NCI-H1694 treated with DMSO at 0.1 percent for 48 hours (cell line): ENCODE results near the gene CELF4.

Source experiments
- DNase-seq: peaks from one replicate; lab custom pipeline; 2025; lab: John Stamatoyannopoulos, UW

The CELF4 gene

DNA sequence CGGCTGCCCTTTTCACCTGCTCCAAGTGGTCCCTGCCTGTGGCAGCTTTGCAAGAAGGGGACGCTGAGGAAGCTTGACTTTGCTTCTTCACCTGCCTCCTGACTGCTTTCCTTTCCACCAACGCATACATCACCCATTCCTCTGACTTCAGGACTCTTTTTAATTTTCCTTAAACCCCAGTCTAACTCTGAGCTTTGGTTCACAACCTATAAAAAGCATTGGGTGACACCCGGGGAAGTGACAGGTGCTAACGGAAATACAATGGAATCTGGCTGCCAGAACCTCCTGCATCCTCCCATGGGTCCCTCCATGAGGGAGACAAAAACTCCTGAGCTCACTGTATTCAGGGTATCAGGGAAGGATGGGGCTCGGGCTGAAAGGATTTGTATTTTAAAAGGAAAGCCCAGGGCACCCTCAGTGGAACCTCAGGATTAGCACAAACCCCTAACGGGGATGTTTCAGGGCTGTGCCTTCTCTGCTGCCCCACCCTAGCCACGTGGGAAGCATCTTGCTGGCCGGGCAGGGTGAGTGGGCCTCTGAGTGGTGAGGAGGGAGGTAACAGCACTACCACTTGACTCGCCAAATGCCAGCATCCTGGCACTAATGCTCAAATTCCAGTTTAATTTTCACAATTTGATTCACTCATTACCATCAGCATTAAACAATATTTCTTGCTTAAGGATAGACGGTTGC lies 284.8 kb downstream of the CELF4 start:
- no peak for DNase-seq

DNA sequence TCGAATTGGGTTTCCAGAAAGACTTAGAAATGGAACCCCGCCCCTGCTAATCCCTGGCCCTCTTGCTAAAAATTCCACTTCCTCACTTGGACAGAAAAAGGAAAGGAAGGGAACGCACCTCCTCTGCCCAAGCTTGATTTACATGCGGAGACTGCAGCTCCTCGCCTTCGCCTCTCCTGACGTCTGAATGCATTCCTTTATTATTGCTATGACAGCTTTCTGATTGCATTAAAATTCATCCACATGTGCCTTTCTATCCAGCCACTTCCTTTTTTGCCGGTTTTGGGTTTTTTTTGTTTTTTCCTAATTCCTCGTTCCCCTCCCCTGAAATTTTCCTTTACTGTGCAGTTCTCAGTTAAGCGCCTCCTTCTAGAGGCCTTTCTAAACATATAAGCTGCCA lies 287.8 kb downstream of the CELF4 start:
- no peak for DNase-seq

DNA sequence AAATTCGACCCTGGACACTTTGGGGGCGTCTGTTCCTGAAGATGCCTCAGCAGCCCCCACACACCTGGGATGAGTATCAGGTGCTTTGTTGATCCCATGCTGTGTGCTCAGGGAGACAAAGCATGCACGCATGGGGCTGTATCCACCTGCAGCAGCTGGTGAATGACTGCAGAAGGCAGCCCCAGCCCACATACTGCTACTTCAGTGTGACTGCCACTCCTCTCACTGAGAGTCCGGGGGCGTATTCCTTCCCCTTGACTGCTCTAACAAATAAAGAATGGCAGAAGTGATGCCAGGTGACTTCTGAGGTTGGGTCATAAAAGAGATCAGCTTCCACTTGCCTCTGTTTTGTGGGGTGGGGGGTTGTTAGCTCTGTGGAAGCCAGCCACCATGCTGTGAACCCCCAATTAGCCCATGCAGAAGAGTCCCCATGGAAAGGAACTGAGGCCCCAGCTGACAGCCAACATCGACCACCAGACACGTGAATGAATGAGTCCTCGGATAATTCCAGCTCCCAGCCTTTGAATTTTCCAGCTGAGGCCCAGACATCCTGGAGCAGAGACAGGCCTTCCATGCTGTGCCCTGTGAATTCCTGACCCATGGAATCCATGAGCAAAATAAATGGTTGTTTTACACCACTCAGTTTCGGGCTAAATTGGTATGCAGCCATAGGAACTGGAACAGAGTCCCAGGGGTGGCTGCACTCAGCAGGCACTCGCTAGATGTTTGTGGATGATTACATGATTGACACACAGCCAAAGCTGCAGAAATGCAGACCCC lies 289.3 kb downstream of the CELF4 start:
- no peak for DNase-seq

DNA sequence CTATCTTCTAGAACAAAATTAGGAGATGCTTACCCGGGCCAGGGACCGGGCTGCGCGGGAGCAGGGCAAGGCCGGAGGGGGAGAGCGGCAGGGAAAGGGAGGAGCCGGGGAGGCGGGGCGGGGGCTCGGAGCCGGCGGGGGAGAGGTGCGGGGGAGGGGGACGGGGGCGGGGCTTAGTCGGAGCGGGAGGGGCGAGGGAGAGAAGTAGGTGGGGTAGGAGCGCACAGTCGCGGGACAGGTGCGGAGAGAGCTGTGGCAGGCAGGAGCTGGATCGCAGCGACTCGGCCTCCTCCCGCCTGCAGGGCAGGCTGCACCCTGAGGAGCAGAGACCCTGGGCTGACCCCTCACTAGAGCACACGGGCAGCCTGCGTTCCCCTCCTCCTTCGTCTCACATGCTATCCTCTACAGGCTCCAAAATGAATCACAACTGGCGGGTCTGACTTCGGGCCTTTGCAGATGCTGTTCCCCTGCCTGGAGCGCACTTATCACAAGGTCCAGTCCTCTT lies 290.3 kb downstream of the CELF4 start:
- no peak for DNase-seq

DNA sequence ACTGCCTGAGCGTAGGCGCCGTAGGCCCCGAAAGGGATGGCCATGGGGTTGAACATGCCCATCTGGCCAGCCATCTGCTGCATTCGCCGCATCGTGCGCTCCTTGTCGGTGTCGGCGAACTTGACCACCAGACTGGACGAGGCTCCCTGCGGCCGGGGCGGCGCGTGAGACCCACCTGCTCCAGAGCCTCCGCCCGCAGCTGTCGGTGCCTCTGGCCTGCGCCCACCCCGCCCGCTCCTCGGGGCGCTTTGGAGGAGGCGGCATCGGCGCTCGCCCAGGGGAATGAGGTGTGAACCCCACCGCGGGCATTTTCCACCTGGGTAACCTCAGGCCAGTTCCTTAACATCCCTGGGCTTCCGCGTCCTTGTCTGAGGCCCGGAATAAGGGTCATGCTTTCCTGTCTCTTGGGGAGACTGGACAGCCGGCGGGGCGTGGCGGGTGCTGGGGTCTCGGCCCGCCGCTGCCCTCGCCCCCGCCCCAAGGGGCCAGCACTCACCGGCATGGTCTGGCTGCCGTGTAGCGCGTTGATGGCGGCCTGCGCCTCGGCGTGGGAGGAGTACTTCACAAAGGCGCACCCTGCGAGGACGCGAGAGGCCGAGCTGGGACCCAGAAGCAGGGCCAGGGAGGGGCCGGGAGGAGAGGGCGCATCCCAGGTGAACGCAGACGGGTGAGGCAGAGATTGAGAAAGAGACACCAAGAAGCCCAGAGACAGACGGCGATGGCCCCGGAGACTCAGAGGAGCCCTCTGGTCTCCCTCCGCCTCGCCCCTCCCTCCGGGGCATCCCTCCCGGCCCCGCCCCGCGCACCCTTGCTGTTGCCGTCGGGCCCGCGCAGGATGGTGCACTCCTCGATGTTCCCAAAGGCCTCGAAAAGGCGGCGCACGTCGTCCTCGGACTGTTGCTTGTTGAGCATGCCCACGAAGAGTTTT lies 291.0 kb downstream of the CELF4 start:
- no peak for DNase-seq

DNA sequence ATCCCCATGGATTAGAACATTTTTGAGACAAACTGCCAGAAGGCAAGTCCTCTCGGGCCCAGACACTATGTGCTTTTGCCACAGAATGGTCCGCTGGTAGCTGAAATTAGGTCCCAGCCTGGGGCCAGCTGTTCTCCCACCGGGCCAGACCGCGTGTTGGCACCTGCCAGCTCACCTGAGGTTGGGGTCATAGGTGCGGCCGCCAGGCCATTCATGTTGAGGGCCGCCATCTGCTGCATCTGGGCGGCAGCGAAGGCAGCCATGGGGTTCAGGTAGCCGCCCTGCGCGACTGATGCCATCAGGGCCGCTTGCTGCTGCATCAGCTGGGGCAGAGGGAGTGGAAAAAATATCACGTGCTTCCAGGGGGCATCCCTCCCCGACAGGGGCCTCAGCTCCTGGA lies 292.8 kb downstream of the CELF4 start:
- DNase-seq: no peak

DNA sequence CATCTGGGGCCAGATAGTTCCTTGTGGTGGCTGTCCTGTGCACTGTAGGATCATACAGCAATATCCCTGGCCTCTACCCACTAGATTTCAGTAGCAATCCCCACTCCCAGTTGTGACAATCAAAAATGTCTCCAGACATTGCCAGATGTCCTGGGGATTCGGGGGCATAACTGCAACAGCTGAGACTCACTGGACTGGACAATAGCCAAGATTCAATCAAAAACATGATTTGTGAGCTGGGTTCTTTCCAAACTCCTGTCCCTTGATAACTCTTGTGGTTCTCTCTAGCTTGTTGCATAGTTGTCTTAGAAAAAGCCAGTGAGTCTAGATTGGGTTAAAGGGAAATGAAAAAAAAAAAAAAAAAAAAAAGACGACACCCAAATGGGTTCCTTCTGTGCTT lies 293.4 kb downstream of the CELF4 start:
- peak; percentile 87 for DNase-seq

DNA sequence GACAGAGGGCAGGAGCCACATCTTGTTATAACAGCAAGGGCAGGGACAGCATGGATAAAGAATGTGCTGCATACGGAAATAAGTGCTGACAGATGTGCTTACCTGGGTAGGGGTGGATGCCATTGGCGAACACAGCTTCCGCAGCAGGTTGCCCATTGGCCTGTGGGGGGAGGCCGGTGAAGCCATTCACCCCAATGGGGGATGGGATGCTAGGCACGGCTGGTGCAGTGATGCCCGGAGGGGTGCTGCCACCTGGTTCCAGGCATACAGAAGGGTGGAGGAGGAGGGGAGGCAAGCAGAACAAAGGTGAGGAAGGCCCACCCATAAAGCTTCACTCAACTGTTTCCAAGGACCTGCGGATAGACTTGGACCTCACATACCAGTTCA lies 294.9 kb downstream of the CELF4 start:
- no peak for DNase-seq

DNA sequence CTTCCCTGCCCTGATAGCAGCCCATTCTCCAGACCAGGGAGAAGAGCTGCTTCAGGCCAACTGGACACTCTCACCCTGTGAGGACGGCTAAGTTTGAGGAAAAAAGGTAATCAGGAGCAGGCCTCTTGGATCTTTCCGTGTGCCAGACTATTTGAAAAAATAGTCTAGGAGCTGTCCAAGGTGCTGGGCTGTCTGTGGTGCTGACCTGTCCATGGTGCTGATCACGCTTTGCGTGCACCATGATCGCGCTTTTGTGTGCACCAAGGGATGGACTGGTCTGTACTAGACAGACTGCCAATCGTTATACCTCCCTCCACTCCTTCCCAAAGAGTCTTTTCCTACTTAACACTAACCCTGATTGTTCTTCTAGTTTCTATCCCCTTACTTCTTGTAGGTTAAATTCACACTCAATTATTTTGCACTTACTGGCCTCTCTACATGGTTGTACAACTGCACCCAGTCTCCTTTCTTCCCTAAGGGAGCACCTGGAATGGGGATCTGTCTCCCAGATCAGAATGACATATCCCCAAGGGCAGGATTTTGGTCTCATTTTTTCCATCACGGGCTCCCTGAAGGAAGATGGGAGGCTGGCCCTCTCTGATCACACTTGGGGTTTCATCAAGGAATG lies 295.4 kb downstream of the CELF4 start:
- no peak for DNase-seq

DNA sequence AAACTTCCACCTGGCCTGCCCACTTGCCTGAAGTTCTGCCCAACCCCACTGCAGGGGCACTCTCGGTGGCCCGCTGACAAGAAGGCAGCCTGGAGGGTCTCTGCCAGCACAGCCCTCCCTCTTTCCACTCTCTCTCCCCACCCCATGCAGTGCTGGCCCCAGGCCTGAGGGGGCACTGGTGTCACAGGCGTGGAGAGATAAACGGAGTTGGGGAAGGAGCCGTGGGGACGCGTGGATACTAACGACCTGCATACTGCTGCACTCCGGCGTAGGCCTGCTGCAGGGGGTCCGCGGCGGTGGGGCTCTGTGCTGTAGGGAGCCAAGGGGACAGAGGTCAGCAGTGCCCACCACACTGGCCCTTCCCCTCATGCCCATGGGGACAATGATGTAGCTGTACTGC lies 299.3 kb downstream of the CELF4 start:
- no peak for DNase-seq

DNA sequence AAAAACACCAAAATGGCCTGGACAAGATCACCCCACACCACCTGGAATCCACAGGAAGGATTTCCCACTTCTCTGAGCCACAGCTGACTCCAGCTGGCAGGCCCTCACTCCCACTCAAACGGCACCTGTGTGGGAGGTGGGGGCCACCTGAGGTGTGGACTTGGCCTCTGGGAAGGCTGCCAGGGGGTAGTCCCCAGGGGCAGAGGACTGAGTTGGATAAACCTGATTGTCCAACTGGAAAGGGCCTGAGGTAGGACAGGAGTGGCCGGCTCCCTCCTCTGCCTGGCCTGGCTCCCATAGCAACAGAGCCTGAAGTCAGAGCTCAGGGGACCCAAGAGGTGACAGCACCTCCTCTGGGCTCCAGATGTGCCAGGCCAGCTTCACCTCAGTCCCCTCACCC lies 300.2 kb downstream of the CELF4 start:
- no peak for DNase-seq

DNA sequence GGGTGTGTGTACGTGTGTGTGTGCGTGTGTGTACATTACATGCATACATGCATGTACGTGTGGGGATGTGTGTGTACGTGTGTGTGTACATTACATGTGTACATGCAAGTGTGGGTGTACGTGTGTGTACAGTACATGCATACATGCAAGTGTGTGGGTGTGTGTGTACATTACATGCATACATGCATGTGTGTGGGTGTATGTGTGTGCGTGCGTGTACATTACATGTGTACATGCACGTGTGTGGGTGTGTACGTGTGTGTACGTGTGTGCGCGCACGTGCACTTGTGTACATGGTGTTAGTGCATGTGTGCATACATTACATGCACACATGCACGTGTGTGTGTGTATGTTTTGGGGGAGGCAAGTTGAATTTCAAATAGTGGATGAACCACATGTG lies 300.6 kb downstream of the CELF4 start:
- no peak for DNase-seq

DNA sequence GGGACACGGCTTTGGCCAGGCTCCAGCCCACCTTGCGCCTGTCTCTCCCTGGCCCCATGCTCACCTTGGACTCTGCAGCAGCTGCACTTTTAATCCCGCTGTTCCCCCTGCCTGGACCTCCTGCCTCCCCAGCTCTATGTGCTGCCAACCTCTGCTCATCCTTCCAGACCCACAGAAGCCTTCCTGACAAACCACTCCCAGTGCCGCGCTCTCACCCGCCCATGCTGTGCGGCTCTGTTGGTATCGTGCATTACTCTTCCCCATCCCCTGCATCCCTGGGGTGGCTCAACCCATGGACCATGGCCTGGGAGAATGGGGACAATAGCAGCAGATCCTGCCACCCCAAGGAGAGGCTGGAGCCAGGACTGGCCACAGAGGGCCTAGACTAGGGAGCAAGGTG lies 303.6 kb downstream of the CELF4 start:
- no peak for DNase-seq

DNA sequence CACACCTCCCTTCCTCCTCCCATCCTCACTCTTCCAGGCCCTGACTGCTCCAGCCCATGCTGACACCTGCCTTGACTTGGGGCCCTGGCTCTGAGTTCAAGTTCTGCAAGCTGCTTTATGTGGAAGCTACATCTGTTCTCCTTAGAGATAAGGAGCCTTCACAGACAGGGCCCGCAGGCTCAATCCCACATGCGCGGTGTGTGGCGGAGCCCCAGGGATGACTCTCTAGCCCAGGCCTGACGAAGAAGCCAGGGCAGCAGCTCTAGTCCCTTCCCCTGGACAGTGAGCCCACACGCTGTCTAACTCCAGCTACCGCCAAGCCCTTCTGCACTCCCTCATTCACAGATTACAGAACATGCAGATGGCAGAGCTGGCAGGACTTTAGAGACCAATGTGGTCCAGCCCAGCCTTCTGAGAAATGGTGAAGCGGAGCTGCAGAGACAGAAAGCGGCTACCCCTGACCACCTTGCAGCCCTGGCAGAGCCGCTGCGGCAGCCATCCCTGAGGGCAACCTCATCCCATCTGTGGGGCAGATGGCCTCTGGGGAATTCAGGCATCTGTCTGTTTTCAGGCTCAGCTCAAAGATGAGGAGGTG lies 304.3 kb downstream of the CELF4 start:
- peak; percentile 84 for DNase-seq

DNA sequence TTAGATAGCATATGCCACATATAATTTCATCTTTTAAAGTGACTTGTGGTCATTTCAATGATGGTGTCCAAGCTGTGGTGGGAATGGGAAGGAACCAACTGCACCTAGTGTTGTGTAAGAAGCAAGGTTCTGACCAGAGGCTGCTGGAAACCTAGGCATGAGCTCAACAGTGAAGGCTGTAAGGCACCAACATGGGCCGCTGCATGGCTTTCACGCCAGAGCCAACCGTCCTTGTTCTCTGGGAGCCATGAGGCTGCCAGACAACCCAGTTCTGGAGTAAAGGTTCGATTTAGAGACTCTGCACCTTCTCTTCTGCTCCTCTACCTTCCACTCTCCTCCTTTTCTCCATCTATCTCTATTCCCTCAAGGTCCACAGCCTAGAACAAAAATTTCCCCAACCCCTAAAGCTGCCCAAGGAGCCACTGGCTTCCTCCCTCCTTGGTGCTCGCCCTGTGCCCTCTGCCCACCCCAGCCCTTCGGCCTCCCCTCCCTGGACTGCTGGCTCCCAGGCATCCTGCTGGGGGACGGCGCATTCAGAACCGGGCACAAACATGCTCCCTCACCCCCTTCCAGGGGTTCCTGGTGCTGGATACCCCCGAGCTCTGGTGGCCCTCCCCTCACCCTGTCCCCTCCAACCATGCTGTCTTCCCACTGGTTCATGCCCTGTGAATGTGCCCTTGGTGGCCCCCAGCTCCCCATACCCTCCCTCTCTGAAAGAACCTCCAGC lies 305.1 kb downstream of the CELF4 start:
- no peak for DNase-seq

DNA sequence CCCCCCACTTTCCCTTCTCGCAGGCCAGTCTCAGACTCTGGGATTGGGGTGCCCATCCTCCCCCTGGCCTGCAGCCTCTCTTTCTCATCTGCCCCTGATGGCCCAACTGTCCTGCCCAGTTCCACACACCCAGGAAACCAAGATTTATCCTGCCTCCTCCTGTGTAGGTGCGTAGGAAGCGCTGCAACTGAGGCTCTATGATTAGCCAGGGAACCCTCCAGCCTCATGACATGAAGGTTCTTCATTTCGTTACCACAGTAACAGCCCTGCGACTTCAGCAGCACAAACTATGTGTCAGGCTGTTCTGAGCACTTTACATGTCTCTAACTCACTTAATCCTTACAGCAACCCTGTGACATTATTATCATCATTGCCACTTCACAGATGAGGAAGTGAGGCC lies 305.9 kb downstream of the CELF4 start:
- no peak for DNase-seq

DNA sequence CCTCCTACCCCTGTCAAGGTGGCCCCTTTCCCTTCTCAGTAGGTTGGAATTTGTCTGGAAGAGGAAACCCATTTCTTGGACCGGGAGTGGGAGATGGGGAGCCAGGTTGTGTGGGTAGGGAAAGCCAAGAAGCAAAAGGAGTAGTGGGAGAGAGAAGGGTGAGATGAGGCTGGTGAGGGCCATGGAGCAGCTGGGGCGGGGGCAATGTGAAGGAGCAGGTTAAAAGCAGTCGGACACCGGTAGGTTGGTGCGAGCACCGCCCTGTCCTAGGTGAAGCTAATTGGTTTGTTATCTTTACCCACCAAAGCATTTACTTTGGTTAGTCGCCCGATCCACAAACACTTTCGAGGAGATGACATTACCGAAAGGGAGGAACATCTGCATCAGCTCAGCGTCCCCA lies 306.8 kb downstream of the CELF4 start:
- DNase-seq: no peak

DNA sequence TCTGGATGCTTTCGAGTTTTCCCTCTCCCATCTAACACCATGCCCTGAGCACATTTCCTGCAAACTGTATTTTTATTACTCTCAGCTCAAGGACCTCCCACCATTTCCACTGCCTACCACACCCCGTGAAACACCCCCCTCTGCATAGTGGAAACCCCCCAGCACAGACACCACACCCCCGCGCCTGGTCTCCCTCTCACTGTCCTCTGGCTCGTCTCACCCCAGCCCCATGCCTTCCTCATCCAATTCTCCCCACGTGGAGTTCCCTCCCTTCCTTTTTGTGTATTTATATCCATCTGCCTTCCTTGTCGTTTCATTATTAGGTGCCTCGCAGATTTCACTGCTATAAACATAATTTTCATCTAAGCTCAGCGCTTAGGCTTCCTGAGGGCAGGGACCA lies 307.5 kb downstream of the CELF4 start:
- no peak for DNase-seq

DNA sequence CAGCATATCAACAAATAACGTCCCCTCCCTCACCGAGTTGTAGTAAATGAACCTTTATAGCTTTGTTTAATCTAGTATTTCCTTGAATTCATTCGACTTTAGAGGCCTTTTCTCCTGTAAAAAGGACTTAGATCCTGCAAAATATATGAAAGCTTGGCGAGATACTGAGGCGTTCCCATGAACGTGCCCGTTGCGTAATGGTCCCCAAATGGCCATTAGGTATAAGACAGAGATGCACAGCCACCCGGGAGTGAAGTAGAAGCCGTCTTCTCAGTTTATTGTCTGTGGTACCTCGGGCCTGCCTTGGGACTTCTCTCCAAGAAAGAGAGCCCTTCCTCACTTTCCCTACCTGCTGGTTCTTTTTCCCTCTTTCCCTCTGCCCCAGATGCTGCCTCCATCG lies 310.6 kb downstream of the CELF4 start:
- DNase-seq: no peak

DNA sequence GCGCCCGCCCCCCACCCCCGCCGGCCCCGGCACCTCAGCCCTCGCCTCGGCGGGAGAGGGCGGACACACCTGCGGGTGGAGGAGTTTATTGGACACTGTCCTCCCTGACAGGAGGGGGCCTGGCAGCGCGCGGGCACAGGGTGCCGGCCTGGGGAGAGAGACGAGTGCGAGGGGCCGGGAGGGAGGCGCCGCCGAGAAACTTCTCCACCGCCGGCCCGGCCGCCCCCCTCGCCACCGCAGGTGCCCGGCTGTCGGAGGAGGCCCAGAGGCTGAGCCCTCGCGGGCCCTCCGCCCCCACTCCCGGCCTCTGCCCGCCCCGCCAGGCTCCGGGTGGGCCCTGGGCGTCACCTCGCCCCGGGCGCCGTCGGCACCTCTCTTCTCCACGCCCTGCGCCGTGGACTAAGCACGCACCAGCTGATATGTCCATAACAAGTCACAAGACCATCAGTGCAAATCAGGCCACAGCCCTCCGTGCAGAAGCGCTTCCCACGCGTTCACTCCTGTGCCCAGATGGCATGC lies 311.3 kb downstream of the CELF4 start:
- no peak for DNase-seq
